ENCODE results near the gene ZSCAN12. TPM values are rescaled to one million over a fixed set of nuclear protein-coding genes. Genes with fewer than 3 reads are reported as not detected.

ZSCAN12 gene
- total and polyA plus RNA-seq, 4 donors: 1.4 to 17.7 (median 3.8) TPM

DNA sequence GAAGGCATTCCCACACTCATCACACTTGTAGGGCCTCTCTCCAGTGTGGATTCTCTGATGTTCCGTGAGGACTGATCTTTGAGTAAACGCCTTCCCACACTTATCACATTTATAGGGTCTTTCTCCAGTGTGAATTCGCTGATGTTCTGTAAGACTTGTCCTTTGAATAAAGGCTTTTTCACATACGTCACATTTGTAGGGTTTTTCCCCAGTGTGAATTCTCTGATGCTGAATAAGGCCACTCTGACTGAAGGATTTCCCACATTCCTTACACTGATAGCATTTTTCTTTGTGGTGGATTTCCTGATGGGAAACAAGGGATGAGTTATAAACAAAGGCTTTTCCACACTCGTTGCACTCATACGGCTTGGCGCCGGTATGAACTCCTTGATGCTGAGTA is 8.9 kb downstream of the ZSCAN12 start:
- H3K4me1 ChIP-seq (ENCODE audit: control insufficient read depth in 5 of 5, insufficient read depth in 5 of 5, low read length in 5 of 5): no peaks in the 10 kb centered on the region
- no peak for DNase-seq
- no peak overlapping the region for H3K9ac ChIP-seq (ENCODE audit: insufficient read depth in 1 of 2, low read length in 2 of 2)
- no peak for ATAC-seq (ENCODE audit: insufficient read depth, low FRiP score)
- TF ChIP-seq, protein P1, sequence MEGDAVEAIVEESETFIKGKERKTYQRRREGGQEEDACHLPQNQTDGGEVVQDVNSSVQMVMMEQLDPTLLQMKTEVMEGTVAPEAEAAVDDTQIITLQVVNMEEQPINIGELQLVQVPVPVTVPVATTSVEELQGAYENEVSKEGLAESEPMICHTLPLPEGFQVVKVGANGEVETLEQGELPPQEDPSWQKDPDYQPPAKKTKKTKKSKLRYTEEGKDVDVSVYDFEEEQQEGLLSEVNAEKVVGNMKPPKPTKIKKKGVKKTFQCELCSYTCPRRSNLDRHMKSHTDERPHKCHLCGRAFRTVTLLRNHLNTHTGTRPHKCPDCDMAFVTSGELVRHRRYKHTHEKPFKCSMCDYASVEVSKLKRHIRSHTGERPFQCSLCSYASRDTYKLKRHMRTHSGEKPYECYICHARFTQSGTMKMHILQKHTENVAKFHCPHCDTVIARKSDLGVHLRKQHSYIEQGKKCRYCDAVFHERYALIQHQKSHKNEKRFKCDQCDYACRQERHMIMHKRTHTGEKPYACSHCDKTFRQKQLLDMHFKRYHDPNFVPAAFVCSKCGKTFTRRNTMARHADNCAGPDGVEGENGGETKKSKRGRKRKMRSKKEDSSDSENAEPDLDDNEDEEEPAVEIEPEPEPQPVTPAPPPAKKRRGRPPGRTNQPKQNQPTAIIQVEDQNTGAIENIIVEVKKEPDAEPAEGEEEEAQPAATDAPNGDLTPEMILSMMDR (IDR thresholded peaks at IDR 0.05; ENCODE audit: control extremely low read depth, extremely low read depth): no peak
- H3K27me3 ChIP-seq (ENCODE audit: control insufficient read depth in 3 of 3, insufficient read depth in 3 of 3, low read length in 2 of 3): no peaks in the 10 kb centered on the region
- peaks cover 17 to 51% (median 33%) of the 10 kb centered on the region in 4 donors for H3K36me3 ChIP-seq (ENCODE audit: control insufficient read depth in 4 of 4, insufficient read depth in 4 of 4, low read length in 4 of 4)
- H3K9me3 ChIP-seq (ENCODE audit: control insufficient read depth in 4 of 4, insufficient read depth in 3 of 4, low read length in 3 of 4): no peaks in the 10 kb centered on the region
- H3K4me3 ChIP-seq: no peak overlapping the region
- H3K27ac ChIP-seq (ENCODE audit: low read depth in 1 of 2, low read length in 1 of 2): no peak overlapping the region
- 95 to 97% methylated on average over 8 of the region's 8 CpGs for WGBS, 2 donors

DNA sequence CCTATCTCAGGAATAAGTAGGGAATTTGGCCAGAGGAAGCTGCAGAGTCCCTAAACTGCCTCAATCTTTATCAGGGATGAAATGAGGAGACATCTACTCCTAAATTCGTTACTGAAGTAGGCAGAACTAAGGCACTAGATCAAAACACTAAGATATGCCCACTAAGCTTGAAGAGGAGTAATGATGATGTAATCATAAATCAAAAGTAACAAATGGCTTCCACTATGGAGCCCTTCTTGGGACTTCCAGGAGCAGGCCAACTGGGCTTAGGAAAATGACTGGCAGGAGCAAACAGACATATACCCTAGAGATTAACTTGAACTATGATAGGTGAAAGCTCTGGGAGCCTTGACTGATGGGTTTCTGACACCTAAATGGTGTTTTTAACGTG is 15.4 kb downstream of the ZSCAN12 start:
- Histone ChIP-seq H3K9me3 (ENCODE audit: control insufficient read depth in 4 of 4, insufficient read depth in 3 of 4, low read length in 3 of 4) (no peaks in the 10 kb centered on the region), H3K36me3 (ENCODE audit: control insufficient read depth in 4 of 4, insufficient read depth in 4 of 4, low read length in 4 of 4) (peaks cover 6 to 25% (median 18%) of the 10 kb centered on the region in 4 donors), H3K9ac (ENCODE audit: insufficient read depth in 1 of 2, low read length in 2 of 2) (no peak overlapping the region), H3K27ac (ENCODE audit: low read depth in 1 of 2, low read length in 1 of 2) (no peak overlapping the region), H3K4me3 (no peak overlapping the region), H3K4me1 (ENCODE audit: control insufficient read depth in 5 of 5, insufficient read depth in 5 of 5, low read length in 5 of 5) (peaks cover 0 to 14% (median 7%) of the 10 kb centered on the region in 5 donors), H3K27me3 (ENCODE audit: control insufficient read depth in 3 of 3, insufficient read depth in 3 of 3, low read length in 2 of 3) (no peaks in the 10 kb centered on the region)
- WGBS, 2 donors: 75 to 81% methylated on average over 2 of the region's 2 CpGs
- no peak for DNase-seq
- TF ChIP-seq, protein P1 (IDR thresholded peaks at IDR 0.05; ENCODE audit: control extremely low read depth, extremely low read depth): no peak
- no peak for ATAC-seq (ENCODE audit: insufficient read depth, low FRiP score)

DNA sequence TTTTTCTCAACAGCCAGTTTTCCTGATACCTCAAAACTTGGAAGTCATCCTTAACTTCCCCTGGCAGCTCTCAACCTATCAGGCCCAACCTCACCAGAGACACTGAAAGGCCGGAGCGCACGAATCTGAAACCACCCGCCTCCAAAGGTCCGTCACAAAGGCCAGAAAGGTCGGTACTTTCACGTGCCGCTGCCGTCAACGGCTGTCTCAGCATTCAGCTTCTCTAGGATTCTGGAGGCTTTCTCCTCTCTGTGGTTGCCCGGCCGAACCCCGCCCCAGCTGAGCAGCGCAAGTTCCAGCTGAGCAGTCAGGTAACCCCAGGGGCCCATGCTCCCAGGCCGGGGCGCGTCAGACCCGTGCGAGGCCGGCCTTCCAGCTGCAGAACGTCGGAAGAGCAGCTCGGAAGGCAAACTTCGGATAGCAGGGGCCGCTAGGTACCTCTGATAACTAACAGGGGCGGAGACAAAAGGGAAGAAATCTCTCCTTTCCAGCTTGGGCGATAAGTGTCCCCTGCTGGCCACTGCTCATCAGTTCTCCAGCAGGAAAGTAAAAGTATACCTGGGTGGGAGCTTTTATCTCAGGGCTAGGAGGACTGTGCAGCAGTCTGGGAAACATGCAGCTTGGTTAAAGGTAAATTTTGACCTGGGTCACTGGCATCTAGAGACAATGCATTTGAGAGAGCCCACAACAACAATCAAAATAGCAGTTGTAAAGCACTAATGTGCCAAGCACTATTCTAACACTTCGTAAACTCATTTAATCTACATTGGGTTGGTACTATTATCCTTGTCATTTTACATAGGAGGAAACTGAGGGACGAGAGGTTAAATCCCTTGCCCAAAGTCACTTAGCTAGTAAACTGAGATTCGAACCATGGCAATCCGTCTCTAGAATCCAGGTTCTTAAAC is 16.1 kb downstream of the ZSCAN12 start:
- ATAC-seq (ENCODE audit: insufficient read depth, low FRiP score) (peak; percentile 97), DNase-seq (peak; percentile 85 to 91 (median 87))
- Histone ChIP-seq H3K9ac (ENCODE audit: insufficient read depth in 1 of 2, low read length in 2 of 2) (peak overlapping the region; percentile 21 to 83), H3K4me1 (ENCODE audit: control insufficient read depth in 5 of 5, insufficient read depth in 5 of 5, low read length in 5 of 5) (peaks cover 0 to 14% (median 7%) of the 10 kb centered on the region in 5 donors), H3K9me3 (ENCODE audit: control insufficient read depth in 4 of 4, insufficient read depth in 3 of 4, low read length in 3 of 4) (no peaks in the 10 kb centered on the region), H3K27ac (ENCODE audit: low read depth in 1 of 2, low read length in 1 of 2) (peak overlapping the region; percentile 79 to 85), H3K4me3 (peak overlapping the region; percentile 52), H3K27me3 (ENCODE audit: control insufficient read depth in 3 of 3, insufficient read depth in 3 of 3, low read length in 2 of 3) (no peaks in the 10 kb centered on the region), H3K36me3 (ENCODE audit: control insufficient read depth in 4 of 4, insufficient read depth in 4 of 4, low read length in 4 of 4) (peaks cover 3 to 27% (median 14%) of the 10 kb centered on the region in 4 donors)
- 13 to 17% methylated on average over 31 of the region's 31 CpGs for WGBS, 2 donors
- TF ChIP-seq, protein P1 (IDR thresholded peaks at IDR 0.05; ENCODE audit: control extremely low read depth, extremely low read depth): peak; percentile 0
